Neural cell (in vitro differentiated cells): Measurements from ENCODE around the gene RMDN2. TPM values are rescaled to one million over a fixed set of nuclear protein-coding genes. Genes with fewer than 3 reads are reported as not detected.

Experiments used
- H2AFZ ChIP-seq: fragments of 200-600, 300-800 bp; sonication (generic), shearing (Covaris generic); 2 replicates; pipeline ENCODE4 v1.6.0; 2014; ENCODE audit warnings: low read depth, mild to moderate bottlenecking, antibody characterized with exemption, low read length, moderate library complexity
- H3F3A ChIP-seq: fragments of 200-600 bp; shearing (Covaris generic); 2 replicates; pipeline ENCODE4 v1.6.1; 2016; ENCODE audit warnings: mild to moderate bottlenecking, moderate library complexity, mixed read lengths, antibody characterized with exemption, low read length; ENCODE audit not compliant: insufficient read depth, poor library complexity, severe bottlenecking
- H3K27ac ChIP-seq: fragments of 200-600, 300-800 bp; sonication (generic), shearing (Covaris generic); 2 replicates; pipeline ENCODE4 v1.5.1; 2014; ENCODE audit warnings: mild to moderate bottlenecking, low read length, moderate library complexity
- H3K27me3 ChIP-seq: fragments of 300-800, 200-600 bp; sonication (generic), shearing (Covaris generic); 2 replicates; pipeline ENCODE4 v1.6.0; 2014; ENCODE audit warnings: mild to moderate bottlenecking, low read depth, low read length, moderate library complexity; ENCODE audit not compliant: insufficient read depth
- H3K36me3 ChIP-seq: fragments of 300-800, 200-600 bp; sonication (generic), shearing (Covaris generic); 2 replicates; pipeline ENCODE4 v1.5.1; 2014; ENCODE audit warnings: mild to moderate bottlenecking, antibody characterized with exemption, low read length, moderate library complexity; ENCODE audit not compliant: insufficient read depth
- H3K4me2 ChIP-seq: fragments of 300-800, 200-600 bp; sonication (generic), shearing (Covaris generic); 2 replicates; pipeline ENCODE4 v1.6.0; 2014; ENCODE audit warnings: mild to moderate bottlenecking, low read length
- H3K4me3 ChIP-seq: fragments of 300-800, 200-600 bp; sonication (generic), shearing (Covaris generic); 2 replicates; pipeline ENCODE4 v1.5.1; 2014; ENCODE audit warnings: mild to moderate bottlenecking, low read length, moderate library complexity
- H3K79me2 ChIP-seq: fragments of 200-600 bp; shearing (Covaris generic); replicated peaks from 2 replicates; pipeline ENCODE4 v1.6.0; 2014; ENCODE audit warnings: mild to moderate bottlenecking, low read length, moderate library complexity; ENCODE audit not compliant: insufficient read depth
- H3K9ac ChIP-seq: fragments of 300-800, 200-600 bp; sonication (generic), shearing (Covaris generic); 2 replicates; pipeline ENCODE4 v1.6.1; 2016; ENCODE audit warnings: mild to moderate bottlenecking, low read length, mixed read lengths
- H3K9me2 ChIP-seq: fragments of 200-600 bp; shearing (Covaris generic); 2 replicates; pipeline ENCODE4 v1.6.1; 2016; ENCODE audit warnings: mild to moderate bottlenecking, low read length, mixed read lengths; ENCODE audit not compliant: insufficient read depth
- H3K9me3 ChIP-seq: fragments of 200-600, 300-800 bp; sonication (generic), shearing (Covaris generic); 2 replicates; pipeline ENCODE4 v1.6.1; 2016; ENCODE audit warnings: mild to moderate bottlenecking, mixed run types, low read length, moderate library complexity, mixed read lengths
- H4K20me1 ChIP-seq: fragments of 200-600 bp; shearing (Covaris generic); 2 replicates; pipeline ENCODE4 v1.6.1; 2016; ENCODE audit warnings: mild to moderate bottlenecking, mixed run types; ENCODE audit not compliant: insufficient read depth
- EP300 ChIP-seq: fragments of 450-650 bp; conservative IDR thresholded peaks from 2 replicates; pipeline ENCODE4 v1.6.1; 2014; ENCODE audit warnings: antibody characterized with exemption, mild to moderate bottlenecking, moderate library complexity; ENCODE audit not compliant: poor library complexity, severe bottlenecking
- EZH2 ChIP-seq: fragments of 200-600, 300-800 bp; shearing (Covaris generic), sonication (generic); IDR thresholded peaks from 2 replicates; pipeline ENCODE4 v1.6.1; 2014; ENCODE audit warnings: antibody characterized with exemption, low read length, borderline replicate concordance, mild to moderate bottlenecking; ENCODE audit not compliant: insufficient read depth, poor library complexity, severe bottlenecking
- MXI1 ChIP-seq: fragments of 450-650 bp; conservative IDR thresholded peaks from 2 replicates; pipeline ENCODE4 v1.6.1; 2014; ENCODE audit warnings: antibody characterized with exemption, mild to moderate bottlenecking; ENCODE audit not compliant: poor library complexity, severe bottlenecking
- POLR2AphosphoS5 ChIP-seq: IDR thresholded peaks from 2 replicates; pipeline ENCODE4 v1.6.1; 2012
- RAD21 ChIP-seq: fragments of 450-650 bp; conservative IDR thresholded peaks from 2 replicates; pipeline ENCODE4 v1.6.1; 2014; ENCODE audit warnings: antibody characterized with exemption, mild to moderate bottlenecking, moderate library complexity
- REST ChIP-seq: IDR thresholded peaks from 2 replicates; pipeline ENCODE4 v1.6.1; 2012; ENCODE audit warnings: borderline replicate concordance
- SMC3 ChIP-seq: fragments of 450-650 bp; conservative IDR thresholded peaks from 2 replicates; pipeline ENCODE4 v1.6.1; 2014; ENCODE audit warnings: antibody characterized with exemption, mild to moderate bottlenecking, moderate library complexity; ENCODE audit not compliant: poor library complexity
- TAF1 ChIP-seq: IDR thresholded peaks from 2 replicates; pipeline ENCODE4 v1.6.1; 2012; ENCODE audit warnings: low read depth
- polyA plus RNA-seq: library from polyadenylated mRNA; depleted of rRNA; stranded (reverse); fragments of >200 nt; gene quantifications from 2 replicates; pipeline ENCODE4 v1.2.3, GENCODE V29; 2014
- TF ChIP-seq, protein P1 (sequence below): fragments of 450-650 bp; IDR thresholded peaks from 2 replicates; pipeline ENCODE4 v1.5.1; 2014; ENCODE audit warnings: antibody characterized with exemption, mild to moderate bottlenecking, moderate library complexity; ENCODE audit not compliant: poor library complexity, severe bottlenecking

RMDN2 gene
- polyA plus RNA-seq, 1 donor from 2014 or later: 5.5 TPM

GRCh38 chr2:37894601-37895000 is 30.5 kb upstream of the RMDN2 start:
- Histone ChIP-seq H3K4me3 (no peak overlapping the region), H3K9me3 (no peaks in the 10 kb centered on the region), H3K79me2 (no peaks in the 10 kb centered on the region), H3F3A (no peaks in the 10 kb centered on the region), H3K9ac (no peak overlapping the region), H3K4me2 (no peak overlapping the region), H3K27me3 (no peaks in the 10 kb centered on the region), H3K27ac (no peak overlapping the region), H2AFZ (no peak overlapping the region), H3K9me2 (no peaks in the 10 kb centered on the region), H3K36me3 (no peaks in the 10 kb centered on the region), H4K20me1 (no peaks in the 10 kb centered on the region)
- TF ChIP-seq EP300: no peak
- TF ChIP-seq, protein P1, sequence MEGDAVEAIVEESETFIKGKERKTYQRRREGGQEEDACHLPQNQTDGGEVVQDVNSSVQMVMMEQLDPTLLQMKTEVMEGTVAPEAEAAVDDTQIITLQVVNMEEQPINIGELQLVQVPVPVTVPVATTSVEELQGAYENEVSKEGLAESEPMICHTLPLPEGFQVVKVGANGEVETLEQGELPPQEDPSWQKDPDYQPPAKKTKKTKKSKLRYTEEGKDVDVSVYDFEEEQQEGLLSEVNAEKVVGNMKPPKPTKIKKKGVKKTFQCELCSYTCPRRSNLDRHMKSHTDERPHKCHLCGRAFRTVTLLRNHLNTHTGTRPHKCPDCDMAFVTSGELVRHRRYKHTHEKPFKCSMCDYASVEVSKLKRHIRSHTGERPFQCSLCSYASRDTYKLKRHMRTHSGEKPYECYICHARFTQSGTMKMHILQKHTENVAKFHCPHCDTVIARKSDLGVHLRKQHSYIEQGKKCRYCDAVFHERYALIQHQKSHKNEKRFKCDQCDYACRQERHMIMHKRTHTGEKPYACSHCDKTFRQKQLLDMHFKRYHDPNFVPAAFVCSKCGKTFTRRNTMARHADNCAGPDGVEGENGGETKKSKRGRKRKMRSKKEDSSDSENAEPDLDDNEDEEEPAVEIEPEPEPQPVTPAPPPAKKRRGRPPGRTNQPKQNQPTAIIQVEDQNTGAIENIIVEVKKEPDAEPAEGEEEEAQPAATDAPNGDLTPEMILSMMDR: no peak
- no peak for TF ChIP-seq RAD21
- TF ChIP-seq SMC3: no peak
- TF ChIP-seq REST: no peak
- no peak for TF ChIP-seq MXI1
- no peak for TF ChIP-seq POLR2AphosphoS5
- no peak for TF ChIP-seq TAF1
- no peak for TF ChIP-seq EZH2

DNA sequence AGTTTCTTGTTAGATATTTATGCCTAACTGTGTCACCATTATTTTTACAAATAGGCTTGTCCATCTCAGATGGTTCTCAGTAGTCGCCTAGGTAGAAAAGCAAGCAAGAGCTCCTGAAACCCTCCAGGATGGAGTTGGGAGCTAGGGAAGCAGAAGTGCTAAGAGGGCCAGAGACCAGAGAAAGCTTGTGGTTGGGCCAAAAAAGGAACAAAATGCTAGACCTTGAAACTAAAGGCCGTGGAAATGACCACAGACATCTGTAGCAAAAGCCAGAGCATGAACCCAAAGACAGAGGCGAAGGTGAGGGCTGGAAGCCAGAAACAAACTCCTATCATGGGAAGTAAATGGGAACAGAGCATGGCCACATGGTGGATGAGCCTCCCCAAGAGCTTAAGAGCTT is 29.9 kb upstream of the RMDN2 start:
- H4K20me1 ChIP-seq: no peaks in the 10 kb centered on the region
- no peak overlapping the region for H3K27ac ChIP-seq
- H3K4me2 ChIP-seq: no peak overlapping the region
- H3K36me3 ChIP-seq: no peaks in the 10 kb centered on the region
- H3K27me3 ChIP-seq: no peaks in the 10 kb centered on the region
- H3K4me3 ChIP-seq: no peak overlapping the region
- no peaks in the 10 kb centered on the region for H3K9me3 ChIP-seq
- H3F3A ChIP-seq: no peaks in the 10 kb centered on the region
- no peak for TF ChIP-seq POLR2AphosphoS5
- no peak for TF ChIP-seq REST
- no peak for TF ChIP-seq EP300
- TF ChIP-seq EZH2: no peak
- TF ChIP-seq RAD21: no peak
- no peak for TF ChIP-seq MXI1
- TF ChIP-seq TAF1: no peak
- TF ChIP-seq SMC3: no peak
- TF ChIP-seq, protein P1: no peak
- no peaks in the 10 kb centered on the region for H3K79me2 ChIP-seq
- no peaks in the 10 kb centered on the region for H3K9me2 ChIP-seq
- H3K9ac ChIP-seq: no peak overlapping the region
- no peak overlapping the region for H2AFZ ChIP-seq
